COLO668 (cell line): ENCODE results near the gene ITLN1.
"Not testable (repeated sequence)": the region's sequence is repeated elsewhere in the genome, so short reads cannot be mapped to it uniquely, and the experiment has no call there.

Experiments used
- DNase-seq: peaks from one replicate; lab custom pipeline; 2025; ENCODE audit not compliant: unreplicated experiment; lab: John Stamatoyannopoulos, UW

The ITLN1 gene

GRCh38 chr1:160885042-160885441, at the start of gene ITLN1:
ITLN1 (minus strand) TSS chr1:160885180; CDS start chr1:160884877, 303 bp downstream.
- DNase-seq = no peak

GRCh38 chr1:160933305-160933704, 48.3 kb upstream of the ITLN1 start:
- DNase-seq = not testable (repeated sequence)

GRCh38 chr1:160925652-160926244, 40.8 kb upstream of the ITLN1 start:
- no peak for DNase-seq

GRCh38 chr1:160924791-160925651, 40.0 kb upstream of the ITLN1 start:
- no peak for DNase-seq

GRCh38 chr1:160916666-160917065, 31.7 kb upstream of the ITLN1 start:
- DNase-seq = no peak

- DNase-seq = not testable (repeated sequence)
These were observed 28.2 kb upstream of the ITLN1 start for GRCh38 chr1:160913229-160913628.

GRCh38 chr1:160911925-160912324, 26.9 kb upstream of the ITLN1 start:
- no peak for DNase-seq

GRCh38 chr1:160911441-160911840, 26.5 kb upstream of the ITLN1 start:
- DNase-seq = no peak

GRCh38 chr1:160910170-160910750, 25.3 kb upstream of the ITLN1 start:
- DNase-seq = no peak

- DNase-seq = no peak
These were observed 23.0 kb upstream of the ITLN1 start for GRCh38 chr1:160907976-160908375.

GRCh38 chr1:160905617-160905989, 20.6 kb upstream of the ITLN1 start:
- DNase-seq = no peak

- DNase-seq = no peak
These were observed 20.0 kb upstream of the ITLN1 start for GRCh38 chr1:160904783-160905616.

- not testable (repeated sequence) for DNase-seq
These were observed 17.3 kb upstream of the ITLN1 start for GRCh38 chr1:160902251-160902650.

GRCh38 chr1:160901768-160902167, 16.8 kb upstream of the ITLN1 start:
- DNase-seq = no peak

- DNase-seq = not testable (repeated sequence)
These were observed 15.7 kb upstream of the ITLN1 start for GRCh38 chr1:160900683-160901082.

- not testable (repeated sequence) for DNase-seq
These were observed 9.6 kb upstream of the ITLN1 start for GRCh38 chr1:160894368-160895135.

- DNase-seq = no peak
These were observed 6.5 kb upstream of the ITLN1 start for GRCh38 chr1:160891474-160891873.

GRCh38 chr1:160888926-160889325, 3.9 kb upstream of the ITLN1 start:
- no peak for DNase-seq

GRCh38 chr1:160887071-160887470, 2.1 kb upstream of the ITLN1 start:
- DNase-seq = no peak

GRCh38 chr1:160884579-160884978, 401 bp downstream of the ITLN1 start:
- DNase-seq = no peak
